ENCODE data around the gene GABBR1. TPM values are rescaled to one million over a fixed set of nuclear protein-coding genes. Genes with fewer than 3 reads are reported as not detected.

Gene GABBR1
- polyA plus RNA-seq, 1 donor from 2014 or later: 108 TPM

DNA sequence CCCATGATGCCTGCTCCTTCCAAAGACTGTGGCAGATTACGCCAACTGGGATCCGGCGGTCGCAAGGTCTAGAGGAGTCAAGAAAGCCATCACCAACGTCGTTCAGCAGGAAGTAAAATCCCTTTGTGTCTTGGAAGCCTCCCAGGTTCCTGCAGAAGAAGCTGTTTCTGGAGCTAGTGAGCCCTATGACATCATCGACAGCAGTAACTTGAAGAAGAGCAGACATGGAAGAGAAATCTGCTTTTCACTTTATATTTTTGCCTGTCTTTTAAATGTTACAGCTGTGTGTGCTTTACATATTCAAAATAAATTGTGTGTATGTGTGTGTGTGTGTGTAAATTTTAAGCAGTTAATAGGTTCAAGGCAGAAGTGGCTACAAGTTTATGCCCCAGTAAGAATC lies 55.4 kb downstream of the GABBR1 start:
- H3F3A ChIP-seq (ENCODE audit: insufficient read depth, low read length, poor library complexity, severe bottlenecking): no peaks in the 10 kb centered on the region

DNA sequence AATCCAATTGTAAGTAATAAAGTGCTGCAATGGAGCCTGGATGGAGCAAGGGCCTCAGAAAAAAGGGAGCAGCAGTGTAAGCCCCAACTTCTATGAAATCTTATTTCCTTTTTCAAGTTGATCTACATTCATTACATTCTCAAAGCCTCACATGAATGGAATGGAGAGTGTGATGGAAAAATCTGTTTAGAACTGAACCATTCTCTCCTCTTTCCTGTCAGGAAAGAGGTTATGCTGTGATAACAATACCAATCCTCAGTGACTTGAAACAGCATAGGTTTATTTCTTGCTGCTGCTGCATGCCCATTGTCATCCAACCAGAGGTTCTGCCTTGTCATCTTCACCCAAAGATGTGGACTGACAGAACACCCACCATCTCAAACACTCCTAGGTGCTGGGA lies 56.9 kb downstream of the GABBR1 start:
- Histone ChIP-seq H3K9ac (ENCODE audit: low read length) (no peak overlapping the region), H3K4me3 (ENCODE audit: low read length) (no peak overlapping the region), H2AFZ (ENCODE audit: low read depth, low read length) (no peak overlapping the region), H3F3A (ENCODE audit: insufficient read depth, low read length, poor library complexity, severe bottlenecking) (no peaks in the 10 kb centered on the region), H3K27me3 (ENCODE audit: insufficient read depth, low read depth, low read length) (no peaks in the 10 kb centered on the region), H3K36me3 (ENCODE audit: insufficient read depth, low read length) (no peaks in the 10 kb centered on the region), H4K20me1 (ENCODE audit: insufficient read depth) (no peaks in the 10 kb centered on the region), H3K27ac (ENCODE audit: low read length) (no peak overlapping the region), H3K9me2 (ENCODE audit: insufficient read depth, low read length) (no peaks in the 10 kb centered on the region), H3K4me2 (ENCODE audit: low read length) (no peak overlapping the region), H3K79me2 (replicated peaks; ENCODE audit: insufficient read depth, low read length) (no peaks in the 10 kb centered on the region), H3K9me3 (ENCODE audit: low read length) (no peaks in the 10 kb centered on the region)
- TF ChIP-seq RAD21 (conservative IDR thresholded peaks at IDR 0.05) (no peak), EZH2 (IDR thresholded peaks at IDR 0.05; ENCODE audit: borderline replicate concordance, insufficient read depth, low read length, poor library complexity, severe bottlenecking) (no peak), SMC3 (conservative IDR thresholded peaks at IDR 0.05; ENCODE audit: poor library complexity) (no peak), EP300 (conservative IDR thresholded peaks at IDR 0.05; ENCODE audit: poor library complexity, severe bottlenecking) (no peak), TAF1 (IDR thresholded peaks at IDR 0.05; ENCODE audit: low read depth) (no peak), MXI1 (conservative IDR thresholded peaks at IDR 0.05; ENCODE audit: poor library complexity, severe bottlenecking) (no peak), POLR2AphosphoS5 (IDR thresholded peaks at IDR 0.05) (no peak)
- TF ChIP-seq, protein P1, sequence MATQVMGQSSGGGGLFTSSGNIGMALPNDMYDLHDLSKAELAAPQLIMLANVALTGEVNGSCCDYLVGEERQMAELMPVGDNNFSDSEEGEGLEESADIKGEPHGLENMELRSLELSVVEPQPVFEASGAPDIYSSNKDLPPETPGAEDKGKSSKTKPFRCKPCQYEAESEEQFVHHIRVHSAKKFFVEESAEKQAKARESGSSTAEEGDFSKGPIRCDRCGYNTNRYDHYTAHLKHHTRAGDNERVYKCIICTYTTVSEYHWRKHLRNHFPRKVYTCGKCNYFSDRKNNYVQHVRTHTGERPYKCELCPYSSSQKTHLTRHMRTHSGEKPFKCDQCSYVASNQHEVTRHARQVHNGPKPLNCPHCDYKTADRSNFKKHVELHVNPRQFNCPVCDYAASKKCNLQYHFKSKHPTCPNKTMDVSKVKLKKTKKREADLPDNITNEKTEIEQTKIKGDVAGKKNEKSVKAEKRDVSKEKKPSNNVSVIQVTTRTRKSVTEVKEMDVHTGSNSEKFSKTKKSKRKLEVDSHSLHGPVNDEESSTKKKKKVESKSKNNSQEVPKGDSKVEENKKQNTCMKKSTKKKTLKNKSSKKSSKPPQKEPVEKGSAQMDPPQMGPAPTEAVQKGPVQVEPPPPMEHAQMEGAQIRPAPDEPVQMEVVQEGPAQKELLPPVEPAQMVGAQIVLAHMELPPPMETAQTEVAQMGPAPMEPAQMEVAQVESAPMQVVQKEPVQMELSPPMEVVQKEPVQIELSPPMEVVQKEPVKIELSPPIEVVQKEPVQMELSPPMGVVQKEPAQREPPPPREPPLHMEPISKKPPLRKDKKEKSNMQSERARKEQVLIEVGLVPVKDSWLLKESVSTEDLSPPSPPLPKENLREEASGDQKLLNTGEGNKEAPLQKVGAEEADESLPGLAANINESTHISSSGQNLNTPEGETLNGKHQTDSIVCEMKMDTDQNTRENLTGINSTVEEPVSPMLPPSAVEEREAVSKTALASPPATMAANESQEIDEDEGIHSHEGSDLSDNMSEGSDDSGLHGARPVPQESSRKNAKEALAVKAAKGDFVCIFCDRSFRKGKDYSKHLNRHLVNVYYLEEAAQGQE (IDR thresholded peaks at IDR 0.05; ENCODE audit: borderline replicate concordance): no peak
- TF ChIP-seq, protein P2, sequence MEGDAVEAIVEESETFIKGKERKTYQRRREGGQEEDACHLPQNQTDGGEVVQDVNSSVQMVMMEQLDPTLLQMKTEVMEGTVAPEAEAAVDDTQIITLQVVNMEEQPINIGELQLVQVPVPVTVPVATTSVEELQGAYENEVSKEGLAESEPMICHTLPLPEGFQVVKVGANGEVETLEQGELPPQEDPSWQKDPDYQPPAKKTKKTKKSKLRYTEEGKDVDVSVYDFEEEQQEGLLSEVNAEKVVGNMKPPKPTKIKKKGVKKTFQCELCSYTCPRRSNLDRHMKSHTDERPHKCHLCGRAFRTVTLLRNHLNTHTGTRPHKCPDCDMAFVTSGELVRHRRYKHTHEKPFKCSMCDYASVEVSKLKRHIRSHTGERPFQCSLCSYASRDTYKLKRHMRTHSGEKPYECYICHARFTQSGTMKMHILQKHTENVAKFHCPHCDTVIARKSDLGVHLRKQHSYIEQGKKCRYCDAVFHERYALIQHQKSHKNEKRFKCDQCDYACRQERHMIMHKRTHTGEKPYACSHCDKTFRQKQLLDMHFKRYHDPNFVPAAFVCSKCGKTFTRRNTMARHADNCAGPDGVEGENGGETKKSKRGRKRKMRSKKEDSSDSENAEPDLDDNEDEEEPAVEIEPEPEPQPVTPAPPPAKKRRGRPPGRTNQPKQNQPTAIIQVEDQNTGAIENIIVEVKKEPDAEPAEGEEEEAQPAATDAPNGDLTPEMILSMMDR (IDR thresholded peaks at IDR 0.05; ENCODE audit: poor library complexity, severe bottlenecking): no peak

More for the DNA sequence above, 55.4 kb downstream of the GABBR1 start:
- Histone ChIP-seq H3K27ac (ENCODE audit: low read length) (no peak overlapping the region), H3K36me3 (ENCODE audit: insufficient read depth, low read length) (no peaks in the 10 kb centered on the region), H3K27me3 (ENCODE audit: insufficient read depth, low read depth, low read length) (no peaks in the 10 kb centered on the region), H3K9me2 (ENCODE audit: insufficient read depth, low read length) (no peaks in the 10 kb centered on the region), H3K79me2 (replicated peaks; ENCODE audit: insufficient read depth, low read length) (no peaks in the 10 kb centered on the region), H2AFZ (ENCODE audit: low read depth, low read length) (no peak overlapping the region), H3K9me3 (ENCODE audit: low read length) (no peaks in the 10 kb centered on the region), H4K20me1 (ENCODE audit: insufficient read depth) (no peaks in the 10 kb centered on the region), H3K9ac (ENCODE audit: low read length) (no peak overlapping the region), H3K4me2 (ENCODE audit: low read length) (no peak overlapping the region), H3K4me3 (ENCODE audit: low read length) (no peak overlapping the region)
- TF ChIP-seq, protein P2 (IDR thresholded peaks at IDR 0.05; ENCODE audit: poor library complexity, severe bottlenecking): no peak
- TF ChIP-seq EP300 (conservative IDR thresholded peaks at IDR 0.05; ENCODE audit: poor library complexity, severe bottlenecking) (no peak), TAF1 (IDR thresholded peaks at IDR 0.05; ENCODE audit: low read depth) (no peak), MXI1 (conservative IDR thresholded peaks at IDR 0.05; ENCODE audit: poor library complexity, severe bottlenecking) (no peak), EZH2 (IDR thresholded peaks at IDR 0.05; ENCODE audit: borderline replicate concordance, insufficient read depth, low read length, poor library complexity, severe bottlenecking) (no peak), POLR2AphosphoS5 (IDR thresholded peaks at IDR 0.05) (no peak), SMC3 (conservative IDR thresholded peaks at IDR 0.05; ENCODE audit: poor library complexity) (no peak), RAD21 (conservative IDR thresholded peaks at IDR 0.05) (no peak)
- TF ChIP-seq, protein P1 (IDR thresholded peaks at IDR 0.05; ENCODE audit: borderline replicate concordance): no peak
